ENCODE measurements around the gene VWA3B.

- no peak for TF ChIP-seq CTCF (conservative IDR thresholded peaks at IDR 0.05; ENCODE audit: low read length)
- no peak for TF ChIP-seq EZH2phosphoT487 (IDR thresholded peaks at IDR 0.05; ENCODE audit: borderline replicate concordance)
Measured at GRCh38 chr2:98299211-98299905, 212.4 kb downstream of the VWA3B start.
